Fibroblast of skin of right quadriceps (primary cell): ENCODE results near the gene TAGAP.
A peak's percentile ranks its signal among the peaks of the same experiment; 100 is the strongest.
"Not testable (repeated sequence)": the region's sequence is repeated elsewhere in the genome, so short reads cannot be mapped to it uniquely, and the experiment has no call there.

Source experiments
- DNase-seq: peaks from one replicate; pipeline ENCODE4 v3.0.0-alpha.2; 2013

TAGAP gene

GRCh38 chr6:159043251-159043650 lies 1.5 kb downstream of the TAGAP start:
- no peak for DNase-seq

DNA sequence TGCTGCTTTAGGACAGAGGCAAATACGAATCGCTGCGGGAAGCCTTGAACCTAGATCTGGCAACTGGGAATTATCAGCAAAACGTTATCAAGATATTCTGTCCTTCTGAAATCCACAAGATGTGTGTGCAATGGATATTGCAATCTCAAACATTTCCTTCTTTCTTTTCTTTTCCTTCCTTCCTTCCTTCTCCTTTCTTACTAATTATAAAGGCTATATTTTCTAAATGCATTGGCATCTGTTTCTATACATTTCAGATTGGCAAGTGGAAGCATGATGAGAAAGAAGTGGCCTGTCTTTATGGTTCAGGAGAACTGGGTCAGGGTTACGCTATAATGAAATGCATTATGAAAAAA lies 2.0 kb downstream of the TAGAP start:
- DNase-seq, result no peak

DNA sequence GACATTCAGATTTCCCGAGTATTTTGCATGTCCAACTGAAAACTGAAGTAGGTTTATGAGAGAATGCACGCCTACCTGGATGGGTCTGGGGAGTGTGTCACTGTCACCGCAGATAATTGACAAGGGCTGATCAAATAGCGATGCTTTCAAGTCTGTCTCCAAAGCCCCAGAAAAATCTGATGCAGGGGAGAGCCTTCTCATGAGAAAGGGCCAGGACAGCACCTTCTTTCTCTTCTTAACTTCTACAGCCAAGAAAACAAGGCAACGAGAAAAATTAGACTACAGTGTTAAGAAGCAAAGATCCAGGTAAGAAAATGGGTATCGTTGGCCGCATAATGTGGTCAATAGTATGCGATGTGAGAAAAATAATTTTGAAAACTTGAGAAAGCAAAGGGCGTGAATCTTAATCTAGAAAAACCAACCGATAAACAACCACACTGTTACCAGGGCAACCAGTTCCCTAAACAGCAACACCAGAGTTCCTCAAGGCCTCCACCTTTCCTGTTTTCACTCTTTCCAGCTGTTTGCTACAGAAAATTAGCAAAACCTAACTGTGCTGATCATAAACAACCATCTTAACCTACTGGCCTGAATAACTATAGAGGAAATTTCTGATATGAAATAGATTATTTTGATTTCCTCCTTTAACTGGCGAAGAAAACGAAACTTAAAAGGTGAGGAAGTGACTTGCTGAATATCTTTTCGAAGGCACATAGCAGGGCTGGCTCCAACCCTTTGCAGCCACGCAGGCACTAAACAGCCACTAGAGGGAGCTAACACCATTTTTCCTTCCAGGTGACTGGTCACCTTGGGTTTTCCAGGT lies 2.6 kb downstream of the TAGAP start:
- peak; percentile 32 for DNase-seq

DNA sequence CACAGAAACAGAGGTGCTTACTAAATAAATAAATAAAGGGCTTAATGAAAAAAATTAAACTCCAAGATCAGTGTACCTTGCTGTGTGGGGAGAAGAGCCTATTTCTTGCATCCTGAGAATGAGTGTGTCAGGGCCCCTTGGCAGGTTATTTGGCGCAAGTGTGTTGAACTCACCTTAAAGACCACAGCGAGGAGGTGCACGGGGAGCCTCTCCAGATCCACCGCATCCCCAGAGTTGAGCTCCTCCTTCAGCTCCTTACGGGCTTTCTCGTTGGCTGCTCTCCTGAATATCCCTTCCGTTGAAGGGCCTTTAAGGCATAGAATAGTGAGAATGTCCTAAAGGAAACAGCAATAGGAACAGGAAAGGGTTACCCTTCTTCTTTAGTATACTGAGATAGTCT lies 3.6 kb downstream of the TAGAP start:
- no peak for DNase-seq

- DNase-seq, result no peak
Observed at GRCh38 chr6:159039885-159040258, 4.9 kb downstream of the TAGAP start.

DNA sequence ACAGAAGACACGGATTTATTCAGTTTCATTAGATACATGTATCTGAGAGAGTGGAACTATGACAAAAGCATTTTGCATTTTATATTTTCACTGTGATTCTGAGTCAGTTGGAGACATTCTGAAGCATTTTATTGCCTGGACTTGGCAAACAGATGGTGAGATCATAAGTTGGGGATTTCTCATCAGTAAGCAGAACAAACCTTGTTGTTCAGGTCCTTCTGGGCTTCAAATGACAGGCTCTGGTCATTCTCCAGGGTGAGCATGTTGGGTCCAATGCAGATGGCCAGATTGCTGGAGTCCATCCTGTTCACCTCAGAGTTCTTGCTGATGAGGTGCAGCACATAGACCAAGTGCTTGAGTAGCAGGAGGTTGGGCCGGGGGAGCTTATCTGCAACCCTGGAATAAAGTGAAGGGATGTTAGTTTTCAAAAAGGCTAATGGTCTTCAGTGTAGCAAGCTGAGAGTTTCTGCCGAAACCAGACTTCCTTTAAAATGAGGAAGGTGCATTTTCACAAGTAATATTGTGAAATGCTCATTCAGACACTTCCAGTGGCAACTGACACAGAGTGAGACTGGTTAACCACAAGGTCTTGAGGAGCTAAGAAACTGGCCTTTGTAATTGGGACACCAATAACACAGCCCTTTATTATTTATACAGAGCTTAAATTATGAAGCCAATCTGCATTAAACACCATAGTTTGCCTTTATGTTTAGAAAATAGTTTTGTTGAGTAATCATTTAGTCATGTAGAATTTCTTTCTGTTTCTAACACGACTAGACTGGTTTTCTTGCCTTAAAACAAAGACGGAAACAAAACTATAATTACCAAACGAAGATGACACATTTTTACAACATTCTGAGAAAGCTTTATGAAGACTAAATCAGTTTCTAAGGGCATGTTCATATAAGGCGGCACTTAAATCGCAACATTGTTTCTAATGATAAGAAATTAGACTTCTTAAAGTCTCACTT lies 5.6 kb downstream of the TAGAP start:
- DNase-seq, result peak; percentile 58

DNA sequence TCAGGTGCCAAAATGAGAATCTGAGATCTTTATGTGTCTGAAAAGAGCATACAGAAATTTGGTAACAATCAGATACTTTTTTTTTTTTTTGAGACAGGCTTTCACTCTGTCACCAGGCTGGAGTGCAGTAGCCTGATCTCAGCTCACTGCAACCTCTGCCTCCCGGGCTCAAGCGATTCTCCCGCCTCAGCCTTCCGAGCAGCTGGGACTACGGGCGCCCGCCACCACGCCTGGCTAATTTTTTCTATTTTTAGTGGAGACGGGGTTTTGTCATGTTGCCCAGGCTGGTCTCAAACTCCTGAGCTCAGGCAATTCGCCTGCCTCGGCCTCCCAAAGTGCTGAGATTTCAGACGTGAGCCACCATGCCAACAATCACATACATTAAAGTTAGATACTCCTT lies 6.5 kb downstream of the TAGAP start:
- not testable (repeated sequence) for DNase-seq

DNA sequence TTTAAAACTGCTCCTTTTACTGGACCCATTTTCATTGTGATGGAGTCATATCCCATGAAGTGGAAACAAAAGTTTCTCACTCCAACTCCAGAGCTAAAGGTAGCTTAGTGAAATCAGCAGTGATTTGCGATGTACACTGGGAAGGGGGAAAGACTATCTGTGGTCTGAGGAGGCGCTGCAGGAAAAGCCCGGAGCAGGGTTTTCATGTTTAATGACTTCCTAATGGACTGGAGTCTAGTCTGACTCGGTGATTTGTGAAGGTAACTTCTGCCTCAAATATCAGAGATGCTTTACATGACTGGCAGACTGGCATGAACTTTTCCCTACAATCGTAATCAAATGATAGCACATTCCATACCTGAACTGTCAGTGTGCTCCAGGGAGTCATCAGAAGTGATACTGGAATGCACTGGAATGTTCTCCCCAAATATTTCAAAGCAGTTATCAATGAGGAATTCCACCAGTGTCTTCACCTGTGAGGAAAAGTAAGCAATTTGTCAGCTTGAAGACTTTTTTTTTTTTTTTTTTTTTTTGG lies 7.0 kb downstream of the TAGAP start:
- peak; percentile 9 for DNase-seq

- no peak for DNase-seq
Observed at GRCh38 chr6:159036673-159037072, 8.1 kb downstream of the TAGAP start.

DNA sequence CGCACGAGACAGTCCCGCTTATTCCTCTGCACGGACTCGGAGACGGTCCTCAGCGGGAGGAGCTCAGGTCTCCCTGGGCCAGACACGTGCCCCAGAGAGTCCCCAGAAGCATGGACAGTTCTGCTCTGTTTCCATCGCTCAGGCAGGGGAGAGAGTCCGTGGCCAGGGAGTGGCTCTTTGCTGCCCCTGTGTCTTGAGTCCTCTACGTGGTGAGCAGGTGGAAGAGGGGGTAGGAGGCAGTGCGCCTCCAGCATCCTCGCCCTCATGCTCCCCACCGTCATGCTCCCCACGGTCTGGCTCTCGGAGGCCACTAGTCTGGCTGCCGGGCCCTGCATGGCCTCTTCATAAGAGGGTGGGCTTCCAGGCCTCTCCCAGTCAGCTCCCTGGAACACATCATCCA lies 8.9 kb downstream of the TAGAP start:
- no peak for DNase-seq

DNA sequence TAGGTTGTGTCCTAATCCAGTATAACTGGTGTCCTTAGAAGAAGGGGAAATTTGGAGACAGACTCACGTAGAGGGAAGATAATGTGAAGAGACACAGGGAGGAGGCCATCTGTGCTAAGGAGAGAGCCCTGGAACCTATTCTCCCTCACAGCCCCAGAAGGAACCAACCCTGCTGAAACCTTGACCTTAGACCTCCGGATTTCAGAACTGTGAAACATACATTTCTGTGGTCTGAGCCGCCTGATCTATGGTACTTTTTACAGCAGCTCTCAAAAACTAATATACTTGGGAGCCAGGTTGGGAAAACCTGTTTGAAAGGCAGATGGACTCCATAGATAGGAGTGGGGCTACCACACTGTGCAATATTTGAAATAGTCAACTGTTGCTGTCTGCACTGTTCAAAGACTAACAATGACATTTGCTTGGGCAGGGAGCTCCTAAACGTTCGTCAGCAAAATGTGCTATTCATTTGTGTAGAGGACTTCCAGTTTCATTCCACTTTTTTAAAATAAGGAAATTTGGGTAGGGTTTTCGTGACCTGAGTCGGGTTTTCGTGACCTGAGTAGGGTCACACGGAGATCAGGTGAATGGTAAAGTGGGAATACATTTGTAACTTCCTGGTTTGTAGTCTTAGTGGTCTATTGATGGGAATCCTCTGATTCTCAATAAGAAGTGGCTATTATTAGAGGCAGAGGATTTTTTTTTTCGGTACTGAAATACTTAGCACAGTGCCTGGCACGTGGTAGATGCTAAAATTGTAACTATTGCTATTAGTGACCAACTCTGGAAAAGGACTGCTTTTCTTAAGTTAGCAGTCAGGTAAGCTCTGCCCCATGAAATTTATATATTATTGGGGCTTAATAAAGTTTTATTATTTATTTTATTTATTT lies 11.4 kb downstream of the TAGAP start:
- DNase-seq, result no peak

DNA sequence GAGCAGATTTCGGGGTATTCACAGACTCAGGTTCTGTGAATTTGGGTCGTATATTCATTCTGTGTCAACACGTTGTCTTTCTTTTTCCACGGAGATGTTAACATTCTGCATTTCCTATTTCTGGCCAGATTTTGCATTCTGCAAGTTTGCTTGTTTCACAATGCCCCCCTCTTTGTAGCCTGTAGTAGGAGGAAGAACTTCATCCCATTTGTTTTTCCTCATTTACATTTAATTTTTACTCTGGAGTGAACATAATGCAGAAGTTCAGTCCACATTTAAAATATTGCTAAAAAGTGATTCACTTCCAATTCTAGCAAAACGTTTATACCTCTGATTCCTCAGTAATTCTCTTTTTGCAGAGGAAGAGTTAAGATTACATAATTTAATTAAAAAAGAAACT lies 12.9 kb downstream of the TAGAP start:
- no peak for DNase-seq

GRCh38 chr6:159030168-159030567 lies 14.6 kb downstream of the TAGAP start:
- DNase-seq, result no peak

- DNase-seq, result not testable (repeated sequence)
Observed at GRCh38 chr6:159025224-159025623, 19.6 kb downstream of the TAGAP start.

GRCh38 chr6:159023893-159024292 lies 20.9 kb downstream of the TAGAP start:
- no peak for DNase-seq

DNA sequence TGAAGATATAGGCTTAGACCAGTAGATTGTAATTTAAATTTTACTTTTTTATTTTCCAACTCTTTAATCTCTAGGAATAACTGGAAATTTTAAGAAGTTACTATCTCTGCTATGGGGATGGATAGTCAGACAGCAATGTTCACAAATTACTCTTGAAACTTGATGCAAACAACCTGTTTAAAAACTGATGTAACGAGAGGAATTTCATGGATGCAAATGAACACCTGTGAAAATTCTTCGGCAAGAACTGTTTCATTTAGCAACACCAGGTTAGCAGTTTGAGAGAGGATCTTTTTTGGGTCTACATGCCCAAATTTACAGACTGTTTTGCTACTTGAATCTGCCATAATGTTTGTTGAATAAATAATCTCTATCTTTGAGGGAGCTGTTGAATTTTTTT lies 24.8 kb downstream of the TAGAP start:
- DNase-seq, result no peak

GRCh38 chr6:159017757-159018559 lies 26.8 kb downstream of the TAGAP start:
- DNase-seq, result no peak

DNA sequence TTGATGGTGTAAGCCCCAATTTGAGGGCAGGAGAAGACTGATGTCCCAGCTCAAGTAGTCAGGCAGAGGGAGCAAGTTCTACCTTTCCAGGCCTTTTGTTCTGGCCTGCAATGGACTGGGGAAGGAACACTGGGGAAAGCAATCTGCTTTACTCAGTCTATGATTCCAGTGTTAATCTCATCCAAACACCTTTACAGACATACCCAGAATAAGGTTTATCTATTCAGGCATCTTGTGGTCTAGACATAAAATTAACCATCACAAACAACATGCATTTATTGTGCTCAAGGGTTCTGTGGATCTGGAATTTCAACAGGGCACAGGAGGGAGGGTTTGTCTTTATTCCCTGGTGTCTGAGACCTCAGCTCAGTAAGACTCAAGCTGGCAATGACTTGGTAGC lies 30.4 kb downstream of the TAGAP start:
- DNase-seq, result no peak

DNA sequence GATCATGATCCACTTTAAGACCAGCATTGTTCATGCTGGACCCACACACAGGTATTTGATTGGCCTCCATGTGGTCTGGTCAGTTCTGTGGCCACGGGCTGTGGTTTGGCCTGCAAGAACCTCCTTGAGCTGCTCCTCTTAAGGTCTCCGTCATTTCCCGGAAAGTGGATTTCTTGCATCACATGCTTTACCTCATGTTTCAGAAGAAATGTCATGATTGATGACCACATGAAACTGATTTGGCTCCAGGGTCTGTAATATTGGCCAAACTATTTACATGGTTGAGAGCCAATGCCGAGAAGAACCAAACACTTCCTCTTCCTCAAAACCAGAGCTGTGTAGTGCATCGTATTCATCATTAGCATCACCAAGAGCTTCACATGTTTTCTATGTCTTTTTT lies 31.6 kb downstream of the TAGAP start:
- DNase-seq, result no peak

DNA sequence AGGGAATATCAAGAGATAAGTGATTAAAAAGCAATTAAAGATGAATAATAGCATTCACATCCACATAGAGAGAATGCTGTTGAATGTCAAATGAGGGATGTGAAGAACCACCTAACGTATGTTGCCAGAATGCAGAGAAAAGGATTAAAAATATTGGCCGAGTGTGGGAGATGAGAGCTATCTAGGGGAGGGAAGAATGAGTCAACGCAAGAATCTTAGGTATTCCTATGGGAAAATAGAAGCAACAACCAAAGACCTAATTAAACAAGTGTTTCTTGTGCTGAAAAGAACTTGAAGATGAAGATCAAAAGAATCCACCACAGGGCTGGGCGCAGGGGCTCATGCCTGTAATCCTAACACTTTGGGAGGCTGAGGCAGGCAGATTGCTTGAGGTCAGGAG lies 32.6 kb downstream of the TAGAP start:
- DNase-seq, result peak; percentile 22

GRCh38 chr6:159010037-159010612 lies 34.7 kb downstream of the TAGAP start:
- not testable (repeated sequence) for DNase-seq
